Measurements from ENCODE around the gene SRGN.
"Not testable (repeated sequence)": the region's sequence is repeated elsewhere in the genome, so short reads cannot be mapped to it uniquely, and the experiment has no call there.

Gene SRGN

DNA sequence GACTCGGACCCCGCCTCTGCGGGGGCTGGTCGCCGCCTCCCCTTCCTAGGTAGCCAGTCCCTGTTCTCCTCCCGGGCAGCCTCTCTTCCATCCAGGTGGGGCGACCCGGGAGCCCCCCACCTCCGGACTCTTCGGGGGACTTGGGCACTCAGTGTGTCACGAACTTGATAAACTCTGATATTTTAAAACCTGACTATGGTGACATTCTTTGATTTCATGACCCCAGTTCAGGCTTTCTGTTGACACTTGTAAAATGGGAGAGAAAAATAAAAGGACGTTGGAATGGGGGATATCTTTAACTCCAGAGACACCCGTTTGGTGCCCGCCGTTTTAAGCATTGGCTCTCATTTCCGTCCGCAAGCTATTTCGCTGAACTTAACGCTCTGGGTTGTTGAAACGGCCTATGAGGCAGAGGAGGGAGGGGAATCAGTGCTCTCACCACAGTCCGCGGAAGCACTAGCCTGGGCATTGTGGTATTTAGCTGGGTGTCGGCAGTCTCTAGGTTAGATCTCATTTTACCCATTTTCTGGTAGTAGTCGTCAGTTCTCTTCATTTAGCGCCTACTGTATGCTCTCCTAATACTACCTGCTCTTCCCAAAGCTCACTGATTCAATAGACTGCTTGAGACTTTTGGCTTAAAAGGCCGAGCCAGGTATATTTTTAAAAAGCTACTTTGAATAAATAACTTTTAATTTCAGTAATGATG, 36.8 kb downstream of the SRGN start:
- TF ChIP-seq, protein P1, sequence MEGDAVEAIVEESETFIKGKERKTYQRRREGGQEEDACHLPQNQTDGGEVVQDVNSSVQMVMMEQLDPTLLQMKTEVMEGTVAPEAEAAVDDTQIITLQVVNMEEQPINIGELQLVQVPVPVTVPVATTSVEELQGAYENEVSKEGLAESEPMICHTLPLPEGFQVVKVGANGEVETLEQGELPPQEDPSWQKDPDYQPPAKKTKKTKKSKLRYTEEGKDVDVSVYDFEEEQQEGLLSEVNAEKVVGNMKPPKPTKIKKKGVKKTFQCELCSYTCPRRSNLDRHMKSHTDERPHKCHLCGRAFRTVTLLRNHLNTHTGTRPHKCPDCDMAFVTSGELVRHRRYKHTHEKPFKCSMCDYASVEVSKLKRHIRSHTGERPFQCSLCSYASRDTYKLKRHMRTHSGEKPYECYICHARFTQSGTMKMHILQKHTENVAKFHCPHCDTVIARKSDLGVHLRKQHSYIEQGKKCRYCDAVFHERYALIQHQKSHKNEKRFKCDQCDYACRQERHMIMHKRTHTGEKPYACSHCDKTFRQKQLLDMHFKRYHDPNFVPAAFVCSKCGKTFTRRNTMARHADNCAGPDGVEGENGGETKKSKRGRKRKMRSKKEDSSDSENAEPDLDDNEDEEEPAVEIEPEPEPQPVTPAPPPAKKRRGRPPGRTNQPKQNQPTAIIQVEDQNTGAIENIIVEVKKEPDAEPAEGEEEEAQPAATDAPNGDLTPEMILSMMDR (IDR thresholded peaks at IDR 0.05; ENCODE audit: insufficient read depth, low read depth, low read length, missing control alignments) = no peak
- peak; percentile 81 for DNase-seq (ENCODE audit: low read depth)
- peak overlapping the region; percentile 85 for H3K4me3 ChIP-seq (ENCODE audit: low read length)

- TF ChIP-seq, protein P1 (IDR thresholded peaks at IDR 0.05; ENCODE audit: insufficient read depth, low read depth, low read length, missing control alignments) = no peak
- peak overlapping the region; percentile 85 for H3K4me3 ChIP-seq (ENCODE audit: low read length)
- DNase-seq (ENCODE audit: low read depth) = no peak
Observed at GRCh38 chr10:69125554-69125953, 37.7 kb downstream of the SRGN start.

DNA sequence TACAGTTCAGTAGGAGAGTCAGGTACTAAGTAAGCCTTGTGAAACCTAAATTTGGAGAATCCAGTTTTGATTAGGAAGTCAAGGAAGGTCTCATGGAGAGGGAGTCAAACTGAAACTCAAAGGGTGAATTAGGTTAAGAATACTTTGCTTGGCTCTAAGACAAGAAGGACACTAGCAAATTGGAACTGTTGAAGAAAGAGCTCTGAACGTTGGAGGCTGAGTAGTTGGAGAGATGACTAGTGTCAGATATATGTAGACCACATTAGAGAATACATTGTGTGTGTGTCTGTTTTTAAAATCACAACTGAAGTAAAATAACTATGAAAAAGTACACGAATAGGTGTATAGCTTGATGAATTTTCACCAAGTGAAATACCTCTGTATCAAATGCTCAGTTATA, 42.3 kb downstream of the SRGN start:
- TF ChIP-seq, protein P1 (IDR thresholded peaks at IDR 0.05; ENCODE audit: insufficient read depth, low read depth, low read length, missing control alignments) = no peak
- DNase-seq (ENCODE audit: low read depth) = no peak
- no peak overlapping the region for H3K4me3 ChIP-seq (ENCODE audit: low read length)

GRCh38 chr10:69139961-69140360, 52.1 kb downstream of the SRGN start:
- TF ChIP-seq, protein P1 (IDR thresholded peaks at IDR 0.05; ENCODE audit: insufficient read depth, low read depth, low read length, missing control alignments) = no peak
- DNase-seq (ENCODE audit: low read depth) = no peak

DNA sequence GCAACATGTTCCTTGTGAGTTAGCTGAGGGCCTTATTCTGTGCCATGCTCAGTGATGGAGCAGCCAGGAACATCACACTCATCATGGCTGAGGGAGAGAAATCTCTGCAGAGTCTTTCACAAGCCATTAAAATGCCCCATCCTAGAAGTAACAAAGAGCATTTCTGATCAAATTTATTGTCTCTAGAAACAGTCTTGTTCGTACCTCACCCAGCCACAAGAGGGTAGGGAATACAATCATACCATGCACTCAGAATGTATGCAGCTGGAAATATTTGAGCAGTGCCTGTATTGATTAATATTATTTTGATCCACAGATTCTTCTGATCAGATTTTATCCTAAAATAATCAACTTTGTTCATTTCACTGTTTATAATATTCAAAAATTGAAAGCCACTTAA, 53.4 kb downstream of the SRGN start:
- DNase-seq (ENCODE audit: low read depth) = no peak
- H3K4me3 ChIP-seq (ENCODE audit: low read length) = no peak overlapping the region
- TF ChIP-seq, protein P1 (IDR thresholded peaks at IDR 0.05; ENCODE audit: insufficient read depth, low read depth, low read length, missing control alignments) = no peak

More at GRCh38 chr10:69139961-69140360, 52.1 kb downstream of the SRGN start:
- no peak overlapping the region for H3K4me3 ChIP-seq (ENCODE audit: low read length)

DNA sequence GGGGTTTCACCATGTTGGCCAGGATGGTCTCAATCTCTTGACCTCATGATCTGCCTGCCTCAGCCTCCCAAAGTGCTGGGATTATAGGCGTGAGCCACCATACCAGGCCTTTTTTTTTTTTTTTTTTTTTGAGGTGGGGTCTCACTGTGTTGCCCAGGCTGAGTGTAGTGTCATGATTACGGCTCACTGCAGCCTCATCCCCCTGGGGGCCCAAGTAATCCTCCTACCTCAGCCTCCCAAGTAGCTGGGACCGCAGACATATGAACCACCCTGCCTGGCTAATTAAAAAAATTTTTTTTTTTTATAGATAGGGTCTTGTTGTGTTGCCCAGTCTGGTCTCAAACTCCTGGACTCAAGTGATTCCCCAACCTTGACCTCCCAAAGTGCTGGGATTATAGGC, 54.2 kb downstream of the SRGN start:
- not testable (repeated sequence) for DNase-seq (ENCODE audit: low read depth); H3K4me3 ChIP-seq (ENCODE audit: low read length)

GRCh38 chr10:69142983-69143382, 55.1 kb downstream of the SRGN start:
- H3K4me3 ChIP-seq (ENCODE audit: low read length) = no peak overlapping the region
- TF ChIP-seq, protein P1 (IDR thresholded peaks at IDR 0.05; ENCODE audit: insufficient read depth, low read depth, low read length, missing control alignments) = no peak

More at GRCh38 chr10:69142983-69143382, 55.1 kb downstream of the SRGN start:
- no peak for DNase-seq (ENCODE audit: low read depth)

Measured in epithelial cell of esophagus (primary cell).